Endothelial cell (in vitro differentiated cells): ENCODE measurements around the gene MMS22L. TPM values are rescaled to one million over a fixed set of nuclear protein-coding genes. Genes with fewer than 3 reads are reported as not detected.
A peak's percentile ranks its signal among the peaks of the same experiment; 100 is the strongest.

ENCODE experiments used
- DNase-seq: peaks from one replicate; pipeline ENCODE4 v3.0.0; 2021; ENCODE audit warnings: low spot score
- H3K27ac Mint-ChIP-seq: one replicate; pipeline ENCODE4 v1.8.0; 2021; ENCODE audit warnings: mixed read lengths, inconsistent platforms; ENCODE audit not compliant: unreplicated experiment
- H3K27me3 Mint-ChIP-seq: one replicate; pipeline ENCODE4 v1.8.0; 2021; ENCODE audit warnings: mild to moderate bottlenecking, moderate library complexity, mixed read lengths, inconsistent platforms; ENCODE audit not compliant: unreplicated experiment
- H3K36me3 Mint-ChIP-seq: one replicate; pipeline ENCODE4 v1.8.0; 2021; ENCODE audit warnings: mild to moderate bottlenecking, low read depth, mixed read lengths, inconsistent platforms; ENCODE audit not compliant: unreplicated experiment
- H3K4me1 Mint-ChIP-seq: one replicate; pipeline ENCODE4 v1.8.0; 2021; ENCODE audit warnings: mild to moderate bottlenecking, mixed read lengths, inconsistent platforms; ENCODE audit not compliant: unreplicated experiment
- H3K4me3 Mint-ChIP-seq: one replicate; pipeline ENCODE4 v1.8.0; 2021; ENCODE audit warnings: mild to moderate bottlenecking, mixed read lengths, inconsistent platforms; ENCODE audit not compliant: unreplicated experiment
- H3K9me3 Mint-ChIP-seq: one replicate; pipeline ENCODE4 v1.8.0; 2021; ENCODE audit warnings: mixed read lengths, inconsistent platforms; ENCODE audit not compliant: unreplicated experiment
- CTCF ChIP-seq: fragments of 200-600 bp; sonication (generic); IDR thresholded peaks from one replicate; pipeline ENCODE4 v1.5.0; 2021; ENCODE audit warnings: antibody characterized with exemption; ENCODE audit not compliant: unreplicated experiment
- total RNA-seq: library from RNA; stranded (reverse); fragmentation: NEBNext Ultra II Directional; extraction: Animal tissue kit (Norgen Biotek cat#: 25700); gene quantifications from one replicate; pipeline ENCODE4 v1.2.1, GENCODE V29; 2021; ENCODE audit not compliant: unreplicated experiment

Gene MMS22L
- total RNA-seq, 1 donor from 2014 or later: 14.4 TPM

GRCh38 chr6:97198046-97198565 is 84.9 kb downstream of the MMS22L start:
- H3K27ac Mint-ChIP-seq: no peak overlapping the region
- no peak for TF ChIP-seq CTCF
- H3K9me3 Mint-ChIP-seq: no peaks in the 10 kb centered on the region
- no peak for DNase-seq
- no peaks in the 10 kb centered on the region for H3K27me3 Mint-ChIP-seq
- no peaks in the 10 kb centered on the region for H3K36me3 Mint-ChIP-seq
- H3K4me3 Mint-ChIP-seq: no peak overlapping the region
- no peaks in the 10 kb centered on the region for H3K4me1 Mint-ChIP-seq

DNA sequence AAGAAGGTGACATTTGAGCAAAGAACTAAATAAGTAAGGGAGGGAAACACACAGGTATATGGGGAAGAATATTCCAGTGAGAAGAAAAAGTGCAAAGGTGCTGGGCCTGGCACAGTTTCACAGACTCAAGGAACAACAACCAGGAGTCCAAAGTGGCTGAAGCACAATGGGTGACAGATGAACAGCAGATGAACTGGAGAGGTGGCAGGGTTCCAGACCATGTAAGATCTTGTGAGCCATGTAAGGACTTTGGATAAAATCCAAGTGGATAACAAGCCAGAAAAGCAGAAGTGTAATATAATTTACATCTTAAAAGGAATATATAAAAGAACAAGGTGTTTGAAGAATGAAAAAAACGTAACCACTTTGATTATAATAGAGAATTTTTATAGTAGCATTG is 87.9 kb downstream of the MMS22L start:
- DNase-seq: no peak
- no peak overlapping the region for H3K4me3 Mint-ChIP-seq
- H3K27me3 Mint-ChIP-seq: peaks cover 3% of the 10 kb centered on the region
- TF ChIP-seq CTCF: no peak
- no peak overlapping the region for H3K27ac Mint-ChIP-seq
- H3K9me3 Mint-ChIP-seq: no peaks in the 10 kb centered on the region
- H3K4me1 Mint-ChIP-seq: peaks cover 9% of the 10 kb centered on the region
- H3K36me3 Mint-ChIP-seq: no peaks in the 10 kb centered on the region

DNA sequence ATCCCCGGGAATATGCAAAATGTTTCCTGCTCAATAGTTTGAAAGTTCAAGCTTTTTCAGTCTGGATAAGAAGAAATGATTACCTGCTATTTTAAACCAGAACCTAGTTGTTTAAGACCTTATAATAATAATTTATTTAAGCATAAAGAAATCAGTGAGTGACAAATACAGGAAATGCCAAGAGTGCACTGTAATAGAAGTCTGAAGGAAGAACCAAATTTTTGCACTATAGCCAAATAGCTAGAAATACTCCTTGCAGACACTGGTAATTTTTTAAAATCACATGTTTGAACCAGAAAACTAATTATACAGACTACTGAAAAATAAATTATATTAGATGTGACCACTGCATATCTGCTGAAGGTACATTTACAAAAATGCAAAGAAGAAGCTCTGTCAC is 93.2 kb downstream of the MMS22L start:
- DNase-seq: no peak
- TF ChIP-seq CTCF: no peak
- H3K27ac Mint-ChIP-seq: no peak overlapping the region
- H3K4me1 Mint-ChIP-seq: peaks cover 9% of the 10 kb centered on the region
- H3K9me3 Mint-ChIP-seq: no peaks in the 10 kb centered on the region
- peaks cover 3% of the 10 kb centered on the region for H3K27me3 Mint-ChIP-seq
- H3K4me3 Mint-ChIP-seq: no peak overlapping the region
- H3K36me3 Mint-ChIP-seq: no peaks in the 10 kb centered on the region

GRCh38 chr6:97187951-97188350 is 95.1 kb downstream of the MMS22L start:
- Mint-ChIP-seq H3K4me1 (peaks cover 9% of the 10 kb centered on the region), H3K9me3 (no peaks in the 10 kb centered on the region), H3K27me3 (peaks cover 3% of the 10 kb centered on the region), H3K27ac (no peak overlapping the region), H3K36me3 (no peaks in the 10 kb centered on the region), H3K4me3 (no peak overlapping the region)
- TF ChIP-seq CTCF: no peak
- no peak for DNase-seq

- peak; percentile 75 for DNase-seq
- H3K36me3 Mint-ChIP-seq: no peaks in the 10 kb centered on the region
- H3K9me3 Mint-ChIP-seq: no peaks in the 10 kb centered on the region
- no peak overlapping the region for H3K27ac Mint-ChIP-seq
- TF ChIP-seq CTCF: peak; percentile 80
- H3K4me1 Mint-ChIP-seq: peaks cover 9% of the 10 kb centered on the region
- no peak overlapping the region for H3K4me3 Mint-ChIP-seq
- peaks cover 2% of the 10 kb centered on the region for H3K27me3 Mint-ChIP-seq
Observed at GRCh38 chr6:97186416-97186999, 96.5 kb downstream of the MMS22L start.
